HG02588 (cell line): ENCODE measurements around the gene FMN1.
"Not testable (repeated sequence)": the region's sequence is repeated elsewhere in the genome, so short reads cannot be mapped to it uniquely, and the experiment has no call there.

ENCODE experiments used
- ATAC-seq: cut with Tn5 transposase; IDR thresholded peaks from one replicate; pipeline ENCODE4 v1.9.1; 2021; ENCODE audit warnings: mild to moderate bottlenecking, moderate library complexity; ENCODE audit not compliant: unreplicated experiment

The FMN1 gene

GRCh38 chr15:32867313-32867626, 327.2 kb downstream of the FMN1 start:
- ATAC-seq, result no peak

- ATAC-seq, result no peak
Measured at GRCh38 chr15:32866454-32867312, 327.8 kb downstream of the FMN1 start.

- ATAC-seq, result no peak
Measured at GRCh38 chr15:32864841-32865240, 329.7 kb downstream of the FMN1 start.

GRCh38 chr15:32864051-32864450, 330.5 kb downstream of the FMN1 start:
- ATAC-seq, result no peak

GRCh38 chr15:32861761-32862160, 332.8 kb downstream of the FMN1 start:
- no peak for ATAC-seq

- no peak for ATAC-seq
Measured at GRCh38 chr15:32861174-32861573, 333.3 kb downstream of the FMN1 start.

GRCh38 chr15:32859996-32860395, 334.5 kb downstream of the FMN1 start:
- ATAC-seq, result no peak

GRCh38 chr15:32859251-32859650, 335.3 kb downstream of the FMN1 start:
- ATAC-seq, result no peak

- ATAC-seq, result no peak
Measured at GRCh38 chr15:32857732-32858131, 336.8 kb downstream of the FMN1 start.

- ATAC-seq, result no peak
Measured at GRCh38 chr15:32856753-32857152, 337.8 kb downstream of the FMN1 start.

- ATAC-seq, result no peak
Measured at GRCh38 chr15:32855942-32856341, 338.6 kb downstream of the FMN1 start.

- ATAC-seq, result no peak
Measured at GRCh38 chr15:32853592-32853991, 340.9 kb downstream of the FMN1 start.

- no peak for ATAC-seq
Measured at GRCh38 chr15:32852771-32853170, 341.7 kb downstream of the FMN1 start.

GRCh38 chr15:32852017-32852416, 342.5 kb downstream of the FMN1 start:
- no peak for ATAC-seq

GRCh38 chr15:32851572-32851971, 342.9 kb downstream of the FMN1 start:
- no peak for ATAC-seq

- ATAC-seq, result no peak
Measured at GRCh38 chr15:32849769-32850668, 344.5 kb downstream of the FMN1 start.

GRCh38 chr15:32846671-32847070, 347.8 kb downstream of the FMN1 start:
- ATAC-seq, result not testable (repeated sequence)

GRCh38 chr15:32844118-32844711, 350.3 kb downstream of the FMN1 start:
- ATAC-seq, result no peak

- no peak for ATAC-seq
Measured at GRCh38 chr15:32843219-32843815, 351.2 kb downstream of the FMN1 start.

- no peak for ATAC-seq
Measured at GRCh38 chr15:32842081-32842480, 352.4 kb downstream of the FMN1 start.
